Karpas-422 (cell line): ENCODE measurements around the gene TRAF3. TPM values are rescaled to one million over a fixed set of nuclear protein-coding genes. Genes with fewer than 3 reads are reported as not detected.
"Not testable (repeated sequence)": the region's sequence is repeated elsewhere in the genome, so short reads cannot be mapped to it uniquely, and the experiment has no call there.

Source experiments
- DNase-seq: peaks from one replicate; pipeline ENCODE4 v3.0.0-alpha.2; 2015
- H2AFZ ChIP-seq: fragments of 200-600 bp; sonication (generic); 2 replicates; pipeline ENCODE4 v1.6.1; 2014; ENCODE audit warnings: antibody characterized with exemption, low read length, mixed read lengths
- H3K27ac ChIP-seq: fragments of 200-600 bp; sonication (generic); 2 replicates; pipeline ENCODE4 v1.5.1; 2014; ENCODE audit warnings: mild to moderate bottlenecking, low read length, moderate library complexity
- H3K27me3 ChIP-seq: fragments of 200-600 bp; sonication (generic); 2 replicates; pipeline ENCODE4 v1.6.1; 2014; ENCODE audit warnings: low read length, mixed read lengths
- H3K36me3 ChIP-seq: fragments of 200-600 bp; sonication (generic); 2 replicates; pipeline ENCODE4 v1.6.1; 2014; ENCODE audit warnings: low read length, mixed read lengths; ENCODE audit not compliant: insufficient read depth
- H3K4me1 ChIP-seq: fragments of 200-600 bp; sonication (generic); 2 replicates; pipeline ENCODE4 v1.6.1; 2014; ENCODE audit warnings: mild to moderate bottlenecking, low read length, mixed read lengths
- H3K4me2 ChIP-seq: fragments of 200-600 bp; sonication (generic); 2 replicates; pipeline ENCODE4 v1.6.1; 2014; ENCODE audit warnings: low read length, low read depth, mild to moderate bottlenecking; ENCODE audit not compliant: poor library complexity, severe bottlenecking
- H3K4me3 ChIP-seq: fragments of 200-600 bp; sonication (generic); 2 replicates; pipeline ENCODE4 v1.5.1; 2014; ENCODE audit warnings: mild to moderate bottlenecking, antibody characterized with exemption, low read length, mixed read lengths
- H3K79me2 ChIP-seq: fragments of 200-600 bp; sonication (generic); 2 replicates; pipeline ENCODE4 v1.6.1; 2014; ENCODE audit warnings: mild to moderate bottlenecking, low read length, mixed read lengths
- H3K9ac ChIP-seq: fragments of 200-600 bp; sonication (generic); 2 replicates; pipeline ENCODE4 v1.6.0; 2014; ENCODE audit warnings: low read length
- H3K9me2 ChIP-seq: fragments of 200-600 bp; sonication (generic), shearing (Covaris generic); replicated peaks from 2 replicates; pipeline ENCODE4 v1.6.0; 2014; ENCODE audit warnings: mild to moderate bottlenecking, low read length, moderate library complexity; ENCODE audit not compliant: insufficient read depth
- H3K9me3 ChIP-seq: fragments of 300-700, 200-600 bp; sonication (generic); 2 replicates; pipeline ENCODE4 v1.6.1; 2014; ENCODE audit warnings: low read length, mixed read lengths
- H4K20me1 ChIP-seq: fragments of 200-600 bp; sonication (generic); 2 replicates; pipeline ENCODE4 v1.6.1; 2014; ENCODE audit warnings: mild to moderate bottlenecking, antibody characterized with exemption, low read length, low read depth; ENCODE audit not compliant: insufficient read depth
- total RNA-seq: library from RNA; depleted of rRNA; stranded (reverse); fragments of >200 nt; shearing (Covaris generic); gene quantifications from 2 replicates; pipeline ENCODE4 v1.2.3, GENCODE V29; 2014; ENCODE audit warnings: low replicate concordance

TRAF3 gene
- total RNA-seq, 1 experiment from 2014 or later: 79.1 TPM

- H3K9ac ChIP-seq: no peak overlapping the region
- no peaks in the 10 kb centered on the region for H4K20me1 ChIP-seq
- H3K9me2 ChIP-seq: no peaks in the 10 kb centered on the region
- no peak overlapping the region for H3K4me2 ChIP-seq
- no peak overlapping the region for H3K4me3 ChIP-seq
- H3K9me3 ChIP-seq: no peaks in the 10 kb centered on the region
- H3K27me3 ChIP-seq: no peaks in the 10 kb centered on the region
- H3K27ac ChIP-seq: no peak overlapping the region
- peaks cover 35% of the 10 kb centered on the region for H3K4me1 ChIP-seq
- no peak for DNase-seq
- H3K79me2 ChIP-seq: peaks cover 95% of the 10 kb centered on the region
- no peak overlapping the region for H2AFZ ChIP-seq
- peaks cover 66% of the 10 kb centered on the region for H3K36me3 ChIP-seq
These were observed 58.7 kb downstream of the TRAF3 start for GRCh38 chr14:102835959-102836358.

- not testable (repeated sequence) for H2AFZ ChIP-seq, DNase-seq
- peaks cover 93% of the 10 kb centered on the region for H3K79me2 ChIP-seq
These were observed 59.9 kb downstream of the TRAF3 start for GRCh38 chr14:102837120-102837519.

GRCh38 chr14:102838501-102838900 lies 61.3 kb downstream of the TRAF3 start:
- no peak overlapping the region for H3K4me3 ChIP-seq
- no peaks in the 10 kb centered on the region for H3K27me3 ChIP-seq
- H3K4me1 ChIP-seq: peaks cover 16% of the 10 kb centered on the region
- DNase-seq: no peak
- no peaks in the 10 kb centered on the region for H4K20me1 ChIP-seq
- no peak overlapping the region for H3K9ac ChIP-seq
- H2AFZ ChIP-seq: no peak overlapping the region
- no peak overlapping the region for H3K27ac ChIP-seq
- no peaks in the 10 kb centered on the region for H3K9me2 ChIP-seq
- peaks cover 55% of the 10 kb centered on the region for H3K36me3 ChIP-seq
- H3K79me2 ChIP-seq: peaks cover 93% of the 10 kb centered on the region
- H3K4me2 ChIP-seq: no peak overlapping the region
- H3K9me3 ChIP-seq: no peaks in the 10 kb centered on the region

More at GRCh38 chr14:102837120-102837519, 59.9 kb downstream of the TRAF3 start:
- H3K4me1 ChIP-seq: peaks cover 27% of the 10 kb centered on the region
- H3K4me3 ChIP-seq, H4K20me1 ChIP-seq, H3K27ac ChIP-seq, H3K4me2 ChIP-seq, H3K9me2 ChIP-seq, H3K9ac ChIP-seq, H3K9me3 ChIP-seq, H3K27me3 ChIP-seq: not testable (repeated sequence)
- H3K36me3 ChIP-seq: peaks cover 64% of the 10 kb centered on the region

GRCh38 chr14:102840115-102840514 lies 62.9 kb downstream of the TRAF3 start:
- H3K4me2 ChIP-seq: no peak overlapping the region
- H4K20me1 ChIP-seq: 0 out of 2 replicates have a peak, but pooled peaks cover 3% of the 10 kb centered on the region
- H3K4me1 ChIP-seq: peaks cover 3% of the 10 kb centered on the region; the same call in 1 of the 2 replicates
- H2AFZ ChIP-seq: no peak overlapping the region
- H3K27me3 ChIP-seq: no peaks in the 10 kb centered on the region
- no peak overlapping the region for H3K4me3 ChIP-seq
- no peaks in the 10 kb centered on the region for H3K9me2 ChIP-seq
- H3K36me3 ChIP-seq: peaks cover 55% of the 10 kb centered on the region
- no peaks in the 10 kb centered on the region for H3K9me3 ChIP-seq
- no peak overlapping the region for H3K9ac ChIP-seq
- DNase-seq: no peak
- H3K27ac ChIP-seq: no peak overlapping the region
- H3K79me2 ChIP-seq: peaks cover 96% of the 10 kb centered on the region

- Histone ChIP-seq H3K4me1 (no peaks in the 10 kb centered on the region), H2AFZ (no peak overlapping the region), H3K9me2 (no peaks in the 10 kb centered on the region), H4K20me1 (0 out of 2 replicates have a peak, but pooled peaks cover 5% of the 10 kb centered on the region), H3K27me3 (no peaks in the 10 kb centered on the region), H3K9me3 (no peaks in the 10 kb centered on the region), H3K9ac (no peak overlapping the region), H3K4me3 (no peak overlapping the region), H3K27ac (no peak overlapping the region), H3K79me2 (peaks cover 90% of the 10 kb centered on the region), H3K36me3 (peaks cover 49% of the 10 kb centered on the region), H3K4me2 (no peak overlapping the region)
- no peak for DNase-seq
These were observed 63.7 kb downstream of the TRAF3 start for GRCh38 chr14:102840771-102841528.

- peaks cover 11% of the 10 kb centered on the region; the same call in 1 of the 2 replicates for H4K20me1 ChIP-seq
These were observed 71.7 kb downstream of the TRAF3 start for GRCh38 chr14:102848830-102849525.

GRCh38 chr14:102849526-102850379 lies 72.5 kb downstream of the TRAF3 start:
- Histone ChIP-seq H3K79me2 (peaks cover 89% of the 10 kb centered on the region), H3K9me2 (no peaks in the 10 kb centered on the region), H3K27ac (peak overlapping the region; percentile 21), H3K4me2 (no peak overlapping the region), H2AFZ (no peak overlapping the region), H3K9me3 (no peaks in the 10 kb centered on the region), H3K4me3 (no peak overlapping the region), H4K20me1 (peaks cover 8% of the 10 kb centered on the region; the same call in 1 of the 2 replicates), H3K27me3 (no peaks in the 10 kb centered on the region), H3K36me3 (peaks cover 47% of the 10 kb centered on the region), H3K9ac (no peak overlapping the region), H3K4me1 (peaks cover 3% of the 10 kb centered on the region; the same call in 1 of the 2 replicates)
- no peak for DNase-seq

More at GRCh38 chr14:102848830-102849525, 71.7 kb downstream of the TRAF3 start:
- no peaks in the 10 kb centered on the region for H3K27me3 ChIP-seq
- no peak overlapping the region for H3K9ac ChIP-seq
- H3K27ac ChIP-seq: peak overlapping the region; percentile 21
- no peak overlapping the region for H3K4me2 ChIP-seq
- H3K36me3 ChIP-seq: peaks cover 46% of the 10 kb centered on the region
- H3K4me3 ChIP-seq: no peak overlapping the region
- H3K9me3 ChIP-seq: no peaks in the 10 kb centered on the region
- no peak for DNase-seq
- no peaks in the 10 kb centered on the region for H3K9me2 ChIP-seq
- H2AFZ ChIP-seq: no peak overlapping the region
- H3K79me2 ChIP-seq: peaks cover 89% of the 10 kb centered on the region
- H3K4me1 ChIP-seq: peaks cover 3% of the 10 kb centered on the region; the same call in 1 of the 2 replicates
